GM12878 (cell line): ENCODE results near the gene FOXN4. TPM values are rescaled to one million over a fixed set of nuclear protein-coding genes. Genes with fewer than 3 reads are reported as not detected.

ENCODE experiments used
- ATAC-seq: fragments of 200-7000 bp; cut with Tn5 transposase; 3 replicates; pipeline ENCODE4 v1.9.1; 2020; ENCODE audit warnings: mild to moderate bottlenecking, moderate library complexity
- BruUV-seq: library from RNA; stranded (reverse); fragments of 400-500 nt; replicated peaks from 2 replicates; lab custom pipeline; 2021; lab: Mats Ljungman, UMichigan
- CTCF ChIA-PET: fragments of 300-600 bp; sonication (Branson Sonifier 250); formaldehyde crosslinking; extraction: SDS; loops from one replicate; lab custom pipeline; 2021; ENCODE audit warnings: inconsistent platforms; lab: Yijun Ruan, JAX
- POLR2A ChIA-PET: fragments of 350-600 bp; formaldehyde crosslinking; extraction: SDS; loops from one replicate; lab custom pipeline; 2021; ENCODE audit warnings: inconsistent platforms; lab: Charles Lee
- RAD21 ChIA-PET: fragments of 300-600 bp; sonication (Branson Sonifier 250); formaldehyde crosslinking; loops from one replicate; lab custom pipeline; 2023; ENCODE audit warnings: antibody characterized with exemption; ENCODE audit not compliant: unreplicated experiment; lab: Charles Lee
- SMC1A ChIA-PET: fragments of 300-600 bp; sonication (Branson Sonifier 250); formaldehyde crosslinking; loops from one replicate; lab custom pipeline; 2023; ENCODE audit not compliant: unreplicated experiment, uncharacterized antibody; lab: Charles Lee
- DNase-seq: peaks from one replicate; pipeline ENCODE4 v3.0.0-alpha.2; 2011; ENCODE audit warnings: low read depth, low spot score
- FAIRE-seq: peaks from 3 replicates; lab custom pipeline; 2011; peaks lifted over from hg19 to GRCh38; lab: Jason Lieb, UNC
- H2AFZ ChIP-seq: 2 replicates; pipeline ENCODE4 v1.6.0; 2011; ENCODE audit warnings: low read depth, low read length, control low read depth; ENCODE audit not compliant: control insufficient read depth
- H3K27ac ChIP-seq: 2 replicates; pipeline ENCODE4 v1.5.1; 2011; ENCODE audit warnings: control low read depth; ENCODE audit not compliant: control insufficient read depth, insufficient read depth
- H3K27me3 ChIP-seq, 2 experiments: replicated peaks in 1 of 2; 2 replicates each; pipeline versions ENCODE4 v1.6.0 to v1.6.1; 2011; ENCODE audit warnings: low read length in 1 of 2; ENCODE audit not compliant: control insufficient read depth in 2 of 2, insufficient read depth in 2 of 2
- H3K36me3 ChIP-seq, 2 experiments: 2 replicates each; pipeline ENCODE4 v1.5.1; 2011; ENCODE audit warnings: low read length in 1 of 2; ENCODE audit not compliant: control insufficient read depth in 2 of 2, insufficient read depth in 2 of 2
- H3K4me1 ChIP-seq: 2 replicates; pipeline ENCODE4 v1.6.1; 2011; ENCODE audit warnings: mild to moderate bottlenecking, low read length, moderate library complexity, mixed read lengths; ENCODE audit not compliant: control insufficient read depth, insufficient read depth
- H3K4me2 ChIP-seq: 2 replicates; pipeline ENCODE4 v1.6.0; 2011; ENCODE audit warnings: control low read depth; ENCODE audit not compliant: control insufficient read depth, insufficient read depth
- H3K4me3 ChIP-seq: fragments of 200-600 bp; sonication (generic); 2 replicates; pipeline ENCODE4 v1.5.1; 2016
- H3K79me2 ChIP-seq: 2 replicates; pipeline ENCODE4 v1.6.0; 2011; ENCODE audit warnings: low read length; ENCODE audit not compliant: control insufficient read depth, insufficient read depth
- H3K9ac ChIP-seq: 2 replicates; pipeline ENCODE4 v1.8.0; 2011; ENCODE audit warnings: low read length, control low read depth, mixed read lengths; ENCODE audit not compliant: control insufficient read depth, insufficient read depth
- H3K9me3 ChIP-seq: replicated peaks from 3 replicates; pipeline ENCODE4 v1.5.1; 2011; ENCODE audit warnings: mild to moderate bottlenecking, low read length; ENCODE audit not compliant: control insufficient read depth, insufficient read depth
- H4K20me1 ChIP-seq: 2 replicates; pipeline ENCODE4 v1.6.0; 2011; ENCODE audit not compliant: control insufficient read depth, insufficient read depth
- ASH2L ChIP-seq: fragments of 300-600, 200-600 bp; sonication (generic); IDR thresholded peaks from 2 replicates; pipeline ENCODE4 v1.6.1; 2017; ENCODE audit warnings: low read depth, mild to moderate bottlenecking, borderline replicate concordance
- POLR2A ChIP-seq: IDR thresholded peaks from 2 replicates; pipeline ENCODE4 v1.6.1; 2011; ENCODE audit warnings: low read depth, mild to moderate bottlenecking, low read length
- RELA ChIP-seq: fragments of 450-650 bp; IDR thresholded peaks from 2 replicates; pipeline ENCODE4 v1.8.0; 2014; ENCODE audit warnings: borderline replicate concordance; ENCODE audit not compliant: partially characterized antibody
- TAF1 ChIP-seq: IDR thresholded peaks from 2 replicates; pipeline ENCODE4 v1.6.1; 2011; ENCODE audit warnings: mild to moderate bottlenecking, low read depth, low read length, borderline replicate concordance
- ZNF207 ChIP-seq: fragments of 450-650 bp; IDR thresholded peaks from 2 replicates; pipeline ENCODE4 v1.6.1; 2014; ENCODE audit warnings: antibody characterized with exemption, mild to moderate bottlenecking, borderline replicate concordance
- ZNF24 ChIP-seq: fragments of 450-650 bp; IDR thresholded peaks from 2 replicates; pipeline ENCODE4 v1.6.1; 2017; ENCODE audit warnings: antibody characterized with exemption, mild to moderate bottlenecking
- ZNF274 ChIP-seq: IDR thresholded peaks from one replicate; pipeline ENCODE4 v1.8.0; 2011; ENCODE audit not compliant: insufficient read length, insufficient read depth
- whole genome bisulfite sequencing: methylation state at CpG from one replicate; pipeline ENCODE4 v1.1.6; 2016; ENCODE audit warnings: low lambda C conversion rate; ENCODE audit not compliant: insufficient replicate concordance, insufficient coverage; ENCODE audit errors: missing lambda C conversion rate; 5-methylcytosine and 5-hydroxymethylcytosine counted together
- in situ Hi-C: fragments of 300-500 bp; cut with MboI; formaldehyde crosslinking; loops from 9 replicates; pipeline ENCODE4 v1.14.3; 2018; ENCODE audit warnings: mixed read lengths
- intact Hi-C: fragments of 100-400 bp; cut with micrococcal nuclease; formaldehyde crosslinking; loops from one replicate; pipeline ENCODE4 v1.14.2; 2022; ENCODE audit not compliant: unreplicated experiment
- polyA plus RNA-seq, 11 experiments: library from polyadenylated mRNA; depleted of rRNA in 4 of 11; unstranded in 6 of 11; stranded (reverse) in 5 of 11; fragments of >200 nt; fragmentation: Nextera tagmentation in 4 of 11; fragmentation: Illumina TruSeq in 1 of 11; extraction: Ambion mirVana in 4 of 11; extraction: Trizol in 1 of 11; gene quantifications; 1 replicate in 1 of 11; 2 replicates in 10 of 11; pipeline versions ENCODE4 v1.2.1 to v1.2.3, GENCODE V29; 2011 to 2016; ENCODE audit warnings: inconsistent platforms in 2 of 11, missing spikeins in 2 of 11, low read depth in 1 of 11
- total RNA-seq, 4 experiments: library from RNA; depleted of rRNA in 3 of 4; stranded (reverse); fragments of >200 nt in 3 of 4; fragmentation: Illumina TruSeq in 1 of 4; extraction: Trizol in 1 of 4; gene quantifications; 2 replicates each; pipeline versions ENCODE4 v1.2.1 to v1.2.3, GENCODE V29; 2013 to 2021
- TF ChIP-seq, protein P1 (sequence below): fragments of 450-650 bp; IDR thresholded peaks from 2 replicates; pipeline ENCODE4 v1.6.1; 2017; ENCODE audit warnings: mild to moderate bottlenecking
- TF ChIP-seq, protein P2 (sequence below): fragments of 450-650 bp; formaldehyde crosslinking; IDR thresholded peaks from 2 replicates; pipeline ENCODE4 v1.4.0; 2020; ENCODE audit warnings: mild to moderate bottlenecking, moderate library complexity

Gene FOXN4
- total and polyA plus RNA-seq, 10 of the 15 experiments (the other 5 are each of a cell fraction or from before 2014, with no cell fraction given) = not detected

DNA sequence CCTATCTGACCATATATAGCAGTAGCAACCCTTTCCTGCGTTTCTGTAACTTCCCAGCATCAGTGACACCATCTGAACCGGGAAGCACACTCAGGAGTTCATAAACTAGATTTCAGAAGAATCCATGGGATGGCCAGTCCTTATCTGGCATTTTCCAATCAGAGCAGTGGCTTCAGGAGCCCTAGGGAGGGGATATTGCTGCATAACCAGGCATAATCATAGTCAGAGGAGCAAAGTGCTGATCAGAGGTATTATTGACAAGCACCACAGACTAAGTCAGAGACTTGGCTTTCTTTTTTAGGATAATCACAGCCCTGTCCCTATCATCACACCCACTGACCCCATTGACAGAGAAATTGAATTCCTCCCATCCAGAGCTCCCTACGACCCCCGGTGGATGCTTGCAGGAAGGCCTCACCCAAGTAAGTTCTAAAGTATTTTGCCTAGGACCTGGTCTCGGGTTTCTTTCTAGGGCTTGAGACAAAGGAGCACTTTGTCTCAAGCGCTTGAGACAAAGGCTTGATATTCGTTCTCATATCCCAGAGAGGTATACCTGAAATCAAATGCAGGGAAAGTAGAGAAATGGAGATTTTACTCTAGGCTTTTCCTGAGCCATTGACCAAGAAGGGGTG is 55.1 kb downstream of the FOXN4 start:
- RAD21 ChIA-PET = no interaction called here
- SMC1A ChIA-PET = no interaction called here
- Histone ChIP-seq H3K9ac (no peak overlapping the region), H4K20me1 (no peaks in the 10 kb centered on the region), H2AFZ (no peak overlapping the region), H3K4me3 (no peak overlapping the region), H3K36me3 (no peaks in the 10 kb centered on the region), H3K9me3 (peaks cover 2% of the 10 kb centered on the region; the same call in 1 of the 3 replicates), H3K4me2 (no peak overlapping the region), H3K4me1 (no peaks in the 10 kb centered on the region), H3K27ac (no peak overlapping the region), H3K79me2 (no peaks in the 10 kb centered on the region), H3K27me3 (no peaks in the 10 kb centered on the region)
- POLR2A ChIA-PET = no interaction called here
- CTCF ChIA-PET = interaction anchor here (0.8 kb wide), 1 partner anchor 8 kb away, joined by 3 read pairs; no protein-coding TSS in a partner anchor
- intact Hi-C loops (no loop called here), in situ Hi-C loops (no loop called here)
- BruUV-seq = no TSS peak
- DNase-seq (no peak), FAIRE-seq (no peak), ATAC-seq (no peak)
- TF ChIP-seq ZNF24 = no peak
- no peak for TF ChIP-seq RELA
- no peak for TF ChIP-seq TAF1
- TF ChIP-seq ZNF274 = no peak
- no peak for TF ChIP-seq ZNF207
- TF ChIP-seq, protein P1, sequence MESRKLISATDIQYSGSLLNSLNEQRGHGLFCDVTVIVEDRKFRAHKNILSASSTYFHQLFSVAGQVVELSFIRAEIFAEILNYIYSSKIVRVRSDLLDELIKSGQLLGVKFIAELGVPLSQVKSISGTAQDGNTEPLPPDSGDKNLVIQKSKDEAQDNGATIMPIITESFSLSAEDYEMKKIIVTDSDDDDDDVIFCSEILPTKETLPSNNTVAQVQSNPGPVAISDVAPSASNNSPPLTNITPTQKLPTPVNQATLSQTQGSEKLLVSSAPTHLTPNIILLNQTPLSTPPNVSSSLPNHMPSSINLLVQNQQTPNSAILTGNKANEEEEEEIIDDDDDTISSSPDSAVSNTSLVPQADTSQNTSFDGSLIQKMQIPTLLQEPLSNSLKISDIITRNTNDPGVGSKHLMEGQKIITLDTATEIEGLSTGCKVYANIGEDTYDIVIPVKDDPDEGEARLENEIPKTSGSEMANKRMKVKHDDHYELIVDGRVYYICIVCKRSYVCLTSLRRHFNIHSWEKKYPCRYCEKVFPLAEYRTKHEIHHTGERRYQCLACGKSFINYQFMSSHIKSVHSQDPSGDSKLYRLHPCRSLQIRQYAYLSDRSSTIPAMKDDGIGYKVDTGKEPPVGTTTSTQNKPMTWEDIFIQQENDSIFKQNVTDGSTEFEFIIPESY = no peak
- TF ChIP-seq POLR2A = no peak
- TF ChIP-seq, protein P2, sequence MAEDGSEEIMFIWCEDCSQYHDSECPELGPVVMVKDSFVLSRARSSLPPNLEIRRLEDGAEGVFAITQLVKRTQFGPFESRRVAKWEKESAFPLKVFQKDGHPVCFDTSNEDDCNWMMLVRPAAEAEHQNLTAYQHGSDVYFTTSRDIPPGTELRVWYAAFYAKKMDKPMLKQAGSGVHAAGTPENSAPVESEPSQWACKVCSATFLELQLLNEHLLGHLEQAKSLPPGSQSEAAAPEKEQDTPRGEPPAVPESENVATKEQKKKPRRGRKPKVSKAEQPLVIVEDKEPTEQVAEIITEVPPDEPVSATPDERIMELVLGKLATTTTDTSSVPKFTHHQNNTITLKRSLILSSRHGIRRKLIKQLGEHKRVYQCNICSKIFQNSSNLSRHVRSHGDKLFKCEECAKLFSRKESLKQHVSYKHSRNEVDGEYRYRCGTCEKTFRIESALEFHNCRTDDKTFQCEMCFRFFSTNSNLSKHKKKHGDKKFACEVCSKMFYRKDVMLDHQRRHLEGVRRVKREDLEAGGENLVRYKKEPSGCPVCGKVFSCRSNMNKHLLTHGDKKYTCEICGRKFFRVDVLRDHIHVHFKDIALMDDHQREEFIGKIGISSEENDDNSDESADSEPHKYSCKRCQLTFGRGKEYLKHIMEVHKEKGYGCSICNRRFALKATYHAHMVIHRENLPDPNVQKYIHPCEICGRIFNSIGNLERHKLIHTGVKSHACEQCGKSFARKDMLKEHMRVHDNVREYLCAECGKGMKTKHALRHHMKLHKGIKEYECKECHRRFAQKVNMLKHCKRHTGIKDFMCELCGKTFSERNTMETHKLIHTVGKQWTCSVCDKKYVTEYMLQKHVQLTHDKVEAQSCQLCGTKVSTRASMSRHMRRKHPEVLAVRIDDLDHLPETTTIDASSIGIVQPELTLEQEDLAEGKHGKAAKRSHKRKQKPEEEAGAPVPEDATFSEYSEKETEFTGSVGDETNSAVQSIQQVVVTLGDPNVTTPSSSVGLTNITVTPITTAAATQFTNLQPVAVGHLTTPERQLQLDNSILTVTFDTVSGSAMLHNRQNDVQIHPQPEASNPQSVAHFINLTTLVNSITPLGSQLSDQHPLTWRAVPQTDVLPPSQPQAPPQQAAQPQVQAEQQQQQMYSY (CRISPR knock-in tag) = no peak
- TF ChIP-seq ASH2L = no peak
- 43% methylated on average over 7 of the region's 7 CpGs for WGBS
